IPS-20b (cell line): ENCODE measurements around the gene CLDN20.
A peak's percentile ranks its signal among the peaks of the same experiment; 100 is the strongest.

Source experiments
- H3K27ac ChIP-seq: one replicate; pipeline ENCODE4 v1.5.1; 2013; ENCODE audit warnings: low read length
- H3K27me3 ChIP-seq: 2 replicates; pipeline ENCODE4 v1.6.1; 2013; ENCODE audit warnings: mild to moderate bottlenecking, low read length, inconsistent platforms; ENCODE audit not compliant: insufficient read depth
- H3K36me3 ChIP-seq: 2 replicates; pipeline ENCODE4 v1.6.1; 2013; ENCODE audit warnings: low read depth, mild to moderate bottlenecking, inconsistent platforms, low read length, moderate library complexity; ENCODE audit not compliant: insufficient read depth
- H3K4me1 ChIP-seq: 2 replicates; pipeline ENCODE4 v1.6.1; 2013; ENCODE audit warnings: mild to moderate bottlenecking, control low read depth, inconsistent platforms, low read length, moderate library complexity; ENCODE audit not compliant: insufficient read depth
- H3K4me3 ChIP-seq: 2 replicates; pipeline ENCODE4 v1.5.1; 2013; ENCODE audit warnings: mild to moderate bottlenecking, low read length, inconsistent platforms
- H3K9ac ChIP-seq: 2 replicates; pipeline ENCODE4 v1.6.1; 2013; ENCODE audit warnings: low read depth, mild to moderate bottlenecking, inconsistent platforms, low read length, moderate library complexity
- H3K9me3 ChIP-seq: 2 replicates; pipeline ENCODE4 v1.6.1; 2013; ENCODE audit warnings: mild to moderate bottlenecking, low read depth, low read length, inconsistent platforms; ENCODE audit not compliant: insufficient read depth

Gene CLDN20

GRCh38 chr6:155246825-155247224 lies 17.0 kb upstream of the CLDN20 start:
- Histone ChIP-seq H3K27me3 (no peaks in the 10 kb centered on the region), H3K36me3 (peaks cover 61% of the 10 kb centered on the region), H3K4me3 (no peak overlapping the region), H3K4me1 (no peaks in the 10 kb centered on the region), H3K9me3 (no peaks in the 10 kb centered on the region), H3K9ac (no peak overlapping the region), H3K27ac (no peak overlapping the region)

GRCh38 chr6:155247618-155248007 lies 16.2 kb upstream of the CLDN20 start:
- Histone ChIP-seq H3K27ac (no peak overlapping the region), H3K36me3 (peaks cover 69% of the 10 kb centered on the region), H3K9ac (no peak overlapping the region), H3K4me1 (peaks cover under 1% of the 10 kb centered on the region; the same call in 1 of the 2 replicates), H3K27me3 (no peaks in the 10 kb centered on the region), H3K9me3 (no peaks in the 10 kb centered on the region), H3K4me3 (no peak overlapping the region)

GRCh38 chr6:155248008-155249001 lies 15.5 kb upstream of the CLDN20 start:
- Histone ChIP-seq H3K27ac (no peak overlapping the region), H3K36me3 (peaks cover 76% of the 10 kb centered on the region), H3K4me1 (peaks cover 7% of the 10 kb centered on the region), H3K9ac (no peak overlapping the region), H3K27me3 (no peaks in the 10 kb centered on the region), H3K9me3 (no peaks in the 10 kb centered on the region), H3K4me3 (no peak overlapping the region)

GRCh38 chr6:155250701-155251381 lies 13.0 kb upstream of the CLDN20 start:
- Histone ChIP-seq H3K27ac (no peak overlapping the region), H3K27me3 (no peaks in the 10 kb centered on the region), H3K4me1 (peaks cover 18% of the 10 kb centered on the region), H3K36me3 (peaks cover 81% of the 10 kb centered on the region), H3K9ac (no peak overlapping the region), H3K4me3 (no peak overlapping the region), H3K9me3 (no peaks in the 10 kb centered on the region)

- Histone ChIP-seq H3K27ac (no peak overlapping the region), H3K4me3 (no peak overlapping the region), H3K27me3 (no peaks in the 10 kb centered on the region), H3K9me3 (no peaks in the 10 kb centered on the region), H3K36me3 (peaks cover 88% of the 10 kb centered on the region), H3K4me1 (peaks cover 18% of the 10 kb centered on the region), H3K9ac (no peak overlapping the region)
These were observed 11.2 kb upstream of the CLDN20 start for GRCh38 chr6:155252581-155252980.

- no peak overlapping the region for H3K27ac ChIP-seq
These were observed 10.5 kb upstream of the CLDN20 start for GRCh38 chr6:155253337-155253736.

GRCh38 chr6:155254139-155254538 lies 9.7 kb upstream of the CLDN20 start:
- no peaks in the 10 kb centered on the region for H3K27me3 ChIP-seq
- H3K4me3 ChIP-seq: no peak overlapping the region
- peaks cover 99% of the 10 kb centered on the region for H3K36me3 ChIP-seq
- no peak overlapping the region for H3K9ac ChIP-seq
- peaks cover 18% of the 10 kb centered on the region for H3K4me1 ChIP-seq
- H3K9me3 ChIP-seq: no peaks in the 10 kb centered on the region
- no peak overlapping the region for H3K27ac ChIP-seq

More at GRCh38 chr6:155253337-155253736, 10.5 kb upstream of the CLDN20 start:
- Histone ChIP-seq H3K27me3 (no peaks in the 10 kb centered on the region), H3K4me3 (no peak overlapping the region), H3K9me3 (no peaks in the 10 kb centered on the region), H3K36me3 (peaks cover 93% of the 10 kb centered on the region), H3K9ac (peak overlapping the region; percentile 47; the same call in 1 of the 2 replicates), H3K4me1 (peaks cover 18% of the 10 kb centered on the region)

- Histone ChIP-seq H3K36me3 (peaks cover 99% of the 10 kb centered on the region), H3K9ac (no peak overlapping the region), H3K27ac (no peak overlapping the region), H3K4me1 (peaks cover 18% of the 10 kb centered on the region), H3K9me3 (no peaks in the 10 kb centered on the region), H3K27me3 (no peaks in the 10 kb centered on the region), H3K4me3 (no peak overlapping the region)
These were observed 7.6 kb upstream of the CLDN20 start for GRCh38 chr6:155256122-155256795.

- Histone ChIP-seq H3K4me1 (peaks cover 25% of the 10 kb centered on the region), H3K4me3 (no peak overlapping the region), H3K9me3 (no peaks in the 10 kb centered on the region), H3K9ac (no peak overlapping the region), H3K27ac (no peak overlapping the region), H3K27me3 (no peaks in the 10 kb centered on the region), H3K36me3 (peaks cover 85% of the 10 kb centered on the region)
These were observed 6.0 kb upstream of the CLDN20 start for GRCh38 chr6:155257796-155258195.

- Histone ChIP-seq H3K4me3 (no peak overlapping the region), H3K27me3 (no peaks in the 10 kb centered on the region), H3K9me3 (no peaks in the 10 kb centered on the region), H3K9ac (no peak overlapping the region), H3K36me3 (peaks cover 77% of the 10 kb centered on the region), H3K27ac (no peak overlapping the region), H3K4me1 (peaks cover 12% of the 10 kb centered on the region)
These were observed 4.6 kb upstream of the CLDN20 start for GRCh38 chr6:155259204-155259603.

- H3K4me3 ChIP-seq: no peak overlapping the region
- no peak overlapping the region for H3K9ac ChIP-seq
- no peaks in the 10 kb centered on the region for H3K9me3 ChIP-seq
- H3K36me3 ChIP-seq: peaks cover 77% of the 10 kb centered on the region
- H3K27ac ChIP-seq: no peak overlapping the region
- H3K4me1 ChIP-seq: peaks cover 17% of the 10 kb centered on the region
- no peaks in the 10 kb centered on the region for H3K27me3 ChIP-seq
These were observed 3.9 kb upstream of the CLDN20 start for GRCh38 chr6:155259897-155260296.
